Lung (tissue), 12 donors: ENCODE results near the gene MAOA. TPM values are rescaled to one million over a fixed set of nuclear protein-coding genes. Genes with fewer than 3 reads are reported as not detected.
A peak's percentile ranks its signal among the peaks of the same experiment; 100 is the strongest.

Source experiments
- ATAC-seq: fragments of 200-7000 bp; cut with Tn5 transposase; one replicate; pipeline ENCODE4 v1.9.1; 2020; ENCODE audit warnings: moderate number of reproducible peaks; ENCODE audit not compliant: insufficient read depth, low FRiP score
- DNase-seq, 3 donors: peaks; one replicate each; pipeline ENCODE4 v3.0.0-alpha.2; 2013 to 2017
- H3K27ac ChIP-seq, 2 donors: one replicate each; pipeline ENCODE4 v1.5.1; 2013; ENCODE audit warnings: mild to moderate bottlenecking in 2 of 2, moderate library complexity in 2 of 2, control low read depth in 1 of 2, inconsistent platforms in 1 of 2, low read depth in 1 of 2, low read length in 1 of 2
- H3K27me3 ChIP-seq, 3 donors: one replicate each; pipeline ENCODE4 v1.5.1; 2013; ENCODE audit warnings: low read length in 2 of 3; ENCODE audit not compliant: control insufficient read depth in 3 of 3, insufficient read depth in 3 of 3
- H3K36me3 ChIP-seq, 4 donors: one replicate each; pipeline ENCODE4 v1.5.1; 2013; ENCODE audit warnings: low read length in 4 of 4, mild to moderate bottlenecking in 1 of 4, moderate library complexity in 1 of 4; ENCODE audit not compliant: control insufficient read depth in 4 of 4, insufficient read depth in 4 of 4
- H3K4me1 ChIP-seq, 5 donors: one replicate each; pipeline ENCODE4 v1.5.1; 2013; ENCODE audit warnings: low read length in 5 of 5, mild to moderate bottlenecking in 2 of 5, moderate library complexity in 1 of 5; ENCODE audit not compliant: control insufficient read depth in 5 of 5, insufficient read depth in 5 of 5
- H3K4me3 ChIP-seq: one replicate; pipeline ENCODE4 v1.5.1; 2013; ENCODE audit warnings: mild to moderate bottlenecking, control low read depth, moderate library complexity
- H3K9ac ChIP-seq, 2 donors: one replicate each; pipeline ENCODE4 v1.5.1; 2013; ENCODE audit warnings: low read length in 2 of 2, control low read depth in 1 of 2; ENCODE audit not compliant: insufficient read depth in 1 of 2
- H3K9me3 ChIP-seq, 4 donors: one replicate each; pipeline ENCODE4 v1.5.1; 2013; ENCODE audit warnings: low read length in 3 of 4, mild to moderate bottlenecking in 1 of 4, moderate library complexity in 1 of 4; ENCODE audit not compliant: control insufficient read depth in 4 of 4, insufficient read depth in 3 of 4
- WGBS, 2 donors: extraction: QIAGEN DNeasy Blood & Tissue Kit; methylation state at CpG; one replicate each; pipeline ENCODE4 v1.1.7; 2013; 5-methylcytosine and 5-hydroxymethylcytosine counted together
- polyA plus RNA-seq, 2 donors: library from polyadenylated mRNA; stranded (reverse); fragments of 200-250 nt; gene quantifications; one replicate each; pipeline ENCODE4 v1.2.1, GENCODE V29; 2013
- total RNA-seq, 2 donors: library from RNA; depleted of rRNA in 1 of 2; stranded (reverse); fragments of >200 nt in 1 of 2; gene quantifications; one replicate each; pipeline ENCODE4 v1.2.1, GENCODE V29; 2014 to 2021
- TF ChIP-seq, protein P1 (sequence below): IDR thresholded peaks from 2 replicates; pipeline ENCODE4 v1.5.1; 2012; ENCODE audit warnings: mild to moderate bottlenecking; ENCODE audit errors: control extremely low read depth, extremely low read depth
- donor health status: control.
- donor health status: control.
- donor health status: Bipolar disorder and iron deficiency.
- donor health status: healthy.
- donor health status: DM: yes; HTN: yes; CAD: no.

MAOA gene
- total and polyA plus RNA-seq, 4 donors, result 70.0 to 187 (median 117) TPM

DNA sequence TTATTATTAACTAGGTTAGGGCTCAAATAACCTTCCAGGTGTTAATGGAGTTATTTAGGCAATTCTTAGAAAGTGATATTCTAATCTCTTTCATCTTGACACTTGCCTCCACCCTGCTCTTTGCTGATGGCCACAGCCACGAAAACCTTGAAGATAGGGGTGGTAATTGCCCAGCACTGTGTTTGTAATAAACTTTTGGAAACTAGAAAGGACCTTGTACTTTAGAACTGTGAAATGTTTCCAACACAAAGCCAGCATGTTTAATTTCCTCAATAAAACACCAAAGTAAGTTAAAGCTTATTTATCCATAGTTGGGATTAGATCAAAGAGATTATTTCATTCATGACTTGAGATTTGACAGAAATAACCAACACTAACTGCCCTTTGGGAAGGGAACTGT, 78.3 kb downstream of the MAOA start:
- Histone ChIP-seq H3K36me3 (peaks cover 4 to 11% (median 5%) of the 10 kb centered on the region in 4 donors), H3K27ac (no peak overlapping the region), H3K4me1 (peaks cover 0 to 12% (median 0%) of the 10 kb centered on the region in 5 donors), H3K9me3 (no peaks in the 10 kb centered on the region), H3K4me3 (no peak overlapping the region), H3K27me3 (peaks cover 0 to 10% (median 7%) of the 10 kb centered on the region in 3 donors), H3K9ac (no peak overlapping the region)
- DNase-seq (peak in 1 of 3 donors; percentile 8), ATAC-seq (no peak)
- TF ChIP-seq, protein P1, sequence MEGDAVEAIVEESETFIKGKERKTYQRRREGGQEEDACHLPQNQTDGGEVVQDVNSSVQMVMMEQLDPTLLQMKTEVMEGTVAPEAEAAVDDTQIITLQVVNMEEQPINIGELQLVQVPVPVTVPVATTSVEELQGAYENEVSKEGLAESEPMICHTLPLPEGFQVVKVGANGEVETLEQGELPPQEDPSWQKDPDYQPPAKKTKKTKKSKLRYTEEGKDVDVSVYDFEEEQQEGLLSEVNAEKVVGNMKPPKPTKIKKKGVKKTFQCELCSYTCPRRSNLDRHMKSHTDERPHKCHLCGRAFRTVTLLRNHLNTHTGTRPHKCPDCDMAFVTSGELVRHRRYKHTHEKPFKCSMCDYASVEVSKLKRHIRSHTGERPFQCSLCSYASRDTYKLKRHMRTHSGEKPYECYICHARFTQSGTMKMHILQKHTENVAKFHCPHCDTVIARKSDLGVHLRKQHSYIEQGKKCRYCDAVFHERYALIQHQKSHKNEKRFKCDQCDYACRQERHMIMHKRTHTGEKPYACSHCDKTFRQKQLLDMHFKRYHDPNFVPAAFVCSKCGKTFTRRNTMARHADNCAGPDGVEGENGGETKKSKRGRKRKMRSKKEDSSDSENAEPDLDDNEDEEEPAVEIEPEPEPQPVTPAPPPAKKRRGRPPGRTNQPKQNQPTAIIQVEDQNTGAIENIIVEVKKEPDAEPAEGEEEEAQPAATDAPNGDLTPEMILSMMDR, result no peak
- 49 to 94% methylated on average over 1 of the region's 1 CpG for WGBS, 2 donors

DNA sequence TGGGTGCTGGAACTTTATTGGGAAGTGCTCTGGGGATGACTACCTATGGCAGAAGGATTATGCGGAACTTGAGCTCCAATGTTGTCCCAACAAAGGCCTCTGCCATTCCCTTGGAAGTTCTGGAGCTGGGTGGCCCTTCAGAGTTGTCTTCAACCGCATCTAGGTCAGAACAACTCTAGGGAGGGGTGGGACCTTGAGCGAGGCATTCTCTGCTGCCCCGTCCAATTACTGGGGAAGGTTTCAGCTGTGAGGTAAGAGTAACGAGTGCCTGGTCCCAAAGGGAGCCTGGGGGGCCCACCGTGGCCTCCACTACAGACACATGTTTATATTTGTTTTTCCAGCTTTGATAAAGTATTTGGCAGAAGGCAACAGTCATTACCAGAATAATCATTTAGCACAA, 79.4 kb downstream of the MAOA start:
- ATAC-seq (no peak), DNase-seq (no peak)
- Histone ChIP-seq H3K9ac (no peak overlapping the region), H3K27ac (no peak overlapping the region), H3K4me3 (no peak overlapping the region), H3K9me3 (no peaks in the 10 kb centered on the region), H3K36me3 (peaks cover 4 to 11% (median 5%) of the 10 kb centered on the region in 4 donors), H3K4me1 (peaks cover 0 to 12% (median 0%) of the 10 kb centered on the region in 5 donors), H3K27me3 (peaks cover 0 to 16% (median 10%) of the 10 kb centered on the region in 3 donors)
- TF ChIP-seq, protein P1, result no peak
- WGBS, 2 donors, result 66 to 90% methylated on average over 6 of the region's 6 CpGs

DNA sequence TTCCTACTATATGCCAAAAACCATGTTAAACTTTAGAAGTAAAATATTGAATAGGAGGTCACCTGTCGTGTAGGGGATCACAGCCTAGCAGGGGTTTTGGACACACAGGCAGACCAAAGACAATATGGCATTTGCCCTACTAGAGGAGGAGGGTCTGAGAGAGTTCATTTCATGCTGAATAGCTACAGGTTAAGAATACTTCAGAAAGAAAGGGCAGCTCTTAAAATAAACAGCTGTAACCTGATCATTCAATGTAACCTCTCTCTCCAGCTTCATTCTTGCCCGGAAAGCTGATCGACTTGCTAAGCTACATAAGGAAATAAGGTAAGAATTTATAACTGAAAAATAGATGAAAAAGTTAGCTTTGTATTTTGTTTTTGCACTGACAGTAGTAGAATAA, 79.9 kb downstream of the MAOA start:
- Histone ChIP-seq H3K4me3 (no peak overlapping the region), H3K4me1 (peaks cover 0 to 12% (median 1%) of the 10 kb centered on the region in 5 donors), H3K36me3 (peaks cover 4 to 11% (median 5%) of the 10 kb centered on the region in 4 donors), H3K9me3 (no peaks in the 10 kb centered on the region), H3K27ac (no peak overlapping the region), H3K27me3 (peaks cover 0 to 18% (median 10%) of the 10 kb centered on the region in 3 donors), H3K9ac (no peak overlapping the region)
- DNase-seq (peak in 1 of 3 donors; percentile 26), ATAC-seq (no peak)
- TF ChIP-seq, protein P1, result no peak
- WGBS, 2 donors, result 64 to 90% methylated on average over 3 of the region's 3 CpGs
